Measurements from ENCODE around the gene COL23A1. TPM values are rescaled to one million over a fixed set of nuclear protein-coding genes. Genes with fewer than 3 reads are reported as not detected.
A peak's percentile ranks its signal among the peaks of the same experiment; 100 is the strongest.

The COL23A1 gene
- total and polyA plus RNA-seq, 2 experiments from 2014 or later, result 4.8 to 8.2 TPM

GRCh38 chr5:178489271-178489976 lies 100.8 kb downstream of the COL23A1 start:
- H3K27me3 Mint-ChIP-seq (ENCODE audit: insufficient read depth, low read depth, poor library complexity), result peaks cover 2% of the 10 kb centered on the region
- peaks cover 7% of the 10 kb centered on the region; the same call in 2 of the 3 replicates for H3K36me3 Mint-ChIP-seq (ENCODE audit: low read depth)

GRCh38 chr5:178488696-178489095 lies 101.5 kb downstream of the COL23A1 start:
- H3K9me2 ChIP-seq (ENCODE audit: insufficient read depth), result no peaks in the 10 kb centered on the region
- TF ChIP-seq ZNF462 (CRISPR knock-in tag; IDR thresholded peaks at IDR 0.05), result no peak
- no peak for TF ChIP-seq JUNB (IDR thresholded peaks at IDR 0.05; ENCODE audit: unreplicated experiment)
- no peak for TF ChIP-seq CREB1 (CRISPR knock-in tag; IDR thresholded peaks at IDR 0.05; ENCODE audit: low read depth)
- no peak for TF ChIP-seq CTCF (conservative IDR thresholded peaks at IDR 0.05; ENCODE audit: low read depth in 2 of 2)
- TF ChIP-seq ZNF114 (CRISPR knock-in tag; IDR thresholded peaks at IDR 0.05), result no peak
- TF ChIP-seq ZNF331 (CRISPR knock-in tag; IDR thresholded peaks at IDR 0.05; ENCODE audit: low read depth), result no peak
- TF ChIP-seq STAT1 (IDR thresholded peaks at IDR 0.05; ENCODE audit: unreplicated experiment), result no peak
- no peak for TF ChIP-seq EZH2phosphoT487 (IDR thresholded peaks at IDR 0.05; ENCODE audit: unreplicated experiment)
- TF ChIP-seq ETS1 (IDR thresholded peaks at IDR 0.05), result no peak
- no peak for TF ChIP-seq EZH2 (IDR thresholded peaks at IDR 0.05; ENCODE audit: low read depth, unreplicated experiment)

More at GRCh38 chr5:178489271-178489976, 100.8 kb downstream of the COL23A1 start:
- Histone ChIP-seq H3F3A (replicated peaks; ENCODE audit: low read depth) (no peaks in the 10 kb centered on the region), H3K79me2 (replicated peaks; ENCODE audit: insufficient read depth) (no peaks in the 10 kb centered on the region), H3K4me1 (ENCODE audit: insufficient read depth) (peaks cover 19% of the 10 kb centered on the region), H3K4me2 (no peak overlapping the region), H2AFZ (no peak overlapping the region), H3K27me3 (ENCODE audit: insufficient read depth) (no peaks in the 10 kb centered on the region), H3K4me3 (no peak overlapping the region), H3K36me3 (ENCODE audit: insufficient read depth) (no peaks in the 10 kb centered on the region), H4K20me1 (replicated peaks; ENCODE audit: insufficient read depth) (no peaks in the 10 kb centered on the region), H3K27ac (ENCODE audit: low read depth) (no peak overlapping the region), H3K9me2 (ENCODE audit: insufficient read depth) (no peaks in the 10 kb centered on the region)
- TF ChIP-seq POLR2AphosphoS5 (IDR thresholded peaks at IDR 0.05; ENCODE audit: low read depth) (no peak), EZH2 (IDR thresholded peaks at IDR 0.05; ENCODE audit: low read depth, unreplicated experiment) (no peak)
- ATAC-seq (no peak), DNase-seq (ENCODE audit: low spot score) (no peak)
- Mint-ChIP-seq H3K9me3 (peaks cover 4% of the 10 kb centered on the region; the same call in 2 of the 3 replicates), H3K4me1 (peaks cover 24% of the 10 kb centered on the region), H3K27ac (no peak overlapping the region), H3K4me3 (no peak overlapping the region)

More at GRCh38 chr5:178488696-178489095, 101.5 kb downstream of the COL23A1 start:
- Histone ChIP-seq H3K27me3 (ENCODE audit: insufficient read depth) (no peaks in the 10 kb centered on the region), H3K4me1 (ENCODE audit: insufficient read depth) (peaks cover 19% of the 10 kb centered on the region), H3K4me3 (no peak overlapping the region), H3K4me2 (no peak overlapping the region), H2AFZ (no peak overlapping the region), H3K36me3 (ENCODE audit: insufficient read depth) (no peaks in the 10 kb centered on the region), H3K79me2 (replicated peaks; ENCODE audit: insufficient read depth) (no peaks in the 10 kb centered on the region), H3F3A (replicated peaks; ENCODE audit: low read depth) (no peaks in the 10 kb centered on the region), H4K20me1 (replicated peaks; ENCODE audit: insufficient read depth) (no peaks in the 10 kb centered on the region), H3K27ac (ENCODE audit: low read depth) (no peak overlapping the region)
- H3K4me1 Mint-ChIP-seq, result peaks cover 24% of the 10 kb centered on the region
- peak; percentile 50; the same call in 2 of the 3 replicates for ATAC-seq
- H3K9me3 Mint-ChIP-seq, result peaks cover 4% of the 10 kb centered on the region; the same call in 2 of the 3 replicates
- no peak for DNase-seq (ENCODE audit: low spot score)
- H3K27me3 Mint-ChIP-seq (ENCODE audit: insufficient read depth, low read depth, poor library complexity), result peaks cover 4% of the 10 kb centered on the region
- H3K27ac Mint-ChIP-seq, result no peak overlapping the region
- H3K36me3 Mint-ChIP-seq (ENCODE audit: low read depth), result peaks cover 7% of the 10 kb centered on the region; the same call in 2 of the 3 replicates
- H3K4me3 Mint-ChIP-seq, result no peak overlapping the region; the same call in 2 of the 3 replicates

All from GM23338 (cell line).